Activated effector memory CD4-positive, alpha-beta T cell treated with anti-CD3 and anti-CD28 coated beads, Interleukin-2, amount 50 U/mL, for 16 hours (primary cell): ENCODE data around the gene APRT.
"Not testable (repeated sequence)": the region's sequence is repeated elsewhere in the genome, so short reads cannot be mapped to it uniquely, and the experiment has no call there.

Experiments
- DNase-seq: peaks from one replicate; pipeline ENCODE4 v3.0.0-alpha.2; 2020

APRT gene

DNA sequence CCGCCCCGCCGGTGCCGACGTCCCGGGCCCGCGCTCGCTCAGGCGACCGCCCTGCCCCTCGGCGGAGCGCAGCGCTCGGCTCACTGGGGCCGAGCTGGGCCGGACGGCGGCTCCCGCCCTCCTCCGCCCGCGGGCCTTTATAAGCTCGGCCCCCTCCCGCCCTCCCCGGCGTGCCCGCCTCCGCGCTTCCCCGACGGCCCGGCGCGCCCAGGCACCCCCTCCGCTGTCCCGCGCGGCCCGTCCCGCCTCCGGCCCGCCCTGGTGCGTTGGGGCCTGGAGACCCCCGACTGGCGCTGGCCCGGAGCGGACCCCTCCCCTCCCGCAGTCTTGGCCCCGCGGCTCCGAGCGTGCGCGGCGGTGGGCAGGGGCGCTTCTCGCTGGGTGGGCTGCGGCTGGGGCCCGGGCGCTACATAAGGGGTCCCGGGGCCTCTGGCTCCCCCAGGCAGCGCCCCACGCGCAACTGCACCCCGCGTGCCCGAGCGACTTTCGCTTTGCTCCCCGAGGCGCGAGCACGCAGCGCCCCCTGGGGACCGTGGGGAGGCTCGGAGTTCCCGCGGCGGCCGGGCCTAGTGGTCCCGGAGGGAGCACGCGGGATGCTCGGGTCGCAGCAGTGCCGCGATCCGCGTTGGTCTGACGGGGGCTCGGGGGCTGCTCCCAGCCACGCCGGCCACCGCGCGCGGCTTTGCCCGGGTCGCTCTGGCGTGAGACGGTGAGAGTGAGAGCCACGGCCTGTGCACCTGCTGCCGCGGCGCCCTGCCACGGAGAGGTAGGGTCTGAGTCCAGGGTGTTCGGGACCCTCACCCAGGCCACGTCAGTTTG is 26.4 kb downstream of the APRT start, which contains the start of gene PIEZO1:
PIEZO1 (minus strand) TSS at position 115 of the 819 bp plus-strand sequence. CDS start 256 bp downstream, outside the sequence.
- DNase-seq, result peak; percentile 94

- DNase-seq, result no peak
Measured at GRCh38 chr16:88784856-88785105, 26.9 kb downstream of the APRT start.

DNA sequence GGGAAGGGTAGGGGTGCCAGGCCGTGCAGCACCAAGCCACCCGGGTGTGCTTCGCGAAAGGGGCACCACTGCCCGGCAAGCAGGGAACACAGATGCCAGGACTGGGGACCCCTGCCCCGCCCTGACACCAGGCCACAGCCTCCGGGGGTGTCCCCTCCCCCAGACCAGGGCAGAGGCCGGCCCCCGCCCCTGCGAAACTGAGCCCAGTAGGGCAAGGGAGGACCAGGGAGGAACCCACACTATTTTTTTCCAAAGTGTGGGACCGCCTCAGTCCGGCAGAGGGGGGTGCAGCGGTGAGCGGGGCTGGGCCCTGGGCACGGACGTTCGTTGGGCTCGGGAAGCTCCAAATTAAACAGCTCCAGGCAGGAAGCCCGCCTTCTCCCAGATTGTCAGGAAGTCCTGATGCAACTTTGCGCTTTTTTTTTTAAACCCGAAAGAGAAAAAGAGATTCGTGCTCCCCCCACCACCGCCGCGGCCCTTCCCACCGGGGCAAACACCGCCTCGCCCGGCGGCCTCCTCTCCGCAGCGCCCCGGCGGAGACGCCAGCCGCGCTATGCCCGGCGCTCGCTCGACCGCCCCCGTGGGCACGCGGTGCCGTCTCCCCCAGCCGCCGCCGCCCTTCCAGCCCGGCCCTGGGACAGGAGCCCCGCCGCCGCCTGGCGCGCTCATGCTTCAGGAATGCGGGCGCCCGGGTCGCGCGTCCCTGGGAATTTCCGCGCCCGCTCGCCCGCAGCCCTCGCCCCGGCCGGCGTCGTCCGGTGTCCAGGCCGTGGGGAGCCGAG is 27.5 kb downstream of the APRT start:
- DNase-seq, result peak; percentile 83

DNA sequence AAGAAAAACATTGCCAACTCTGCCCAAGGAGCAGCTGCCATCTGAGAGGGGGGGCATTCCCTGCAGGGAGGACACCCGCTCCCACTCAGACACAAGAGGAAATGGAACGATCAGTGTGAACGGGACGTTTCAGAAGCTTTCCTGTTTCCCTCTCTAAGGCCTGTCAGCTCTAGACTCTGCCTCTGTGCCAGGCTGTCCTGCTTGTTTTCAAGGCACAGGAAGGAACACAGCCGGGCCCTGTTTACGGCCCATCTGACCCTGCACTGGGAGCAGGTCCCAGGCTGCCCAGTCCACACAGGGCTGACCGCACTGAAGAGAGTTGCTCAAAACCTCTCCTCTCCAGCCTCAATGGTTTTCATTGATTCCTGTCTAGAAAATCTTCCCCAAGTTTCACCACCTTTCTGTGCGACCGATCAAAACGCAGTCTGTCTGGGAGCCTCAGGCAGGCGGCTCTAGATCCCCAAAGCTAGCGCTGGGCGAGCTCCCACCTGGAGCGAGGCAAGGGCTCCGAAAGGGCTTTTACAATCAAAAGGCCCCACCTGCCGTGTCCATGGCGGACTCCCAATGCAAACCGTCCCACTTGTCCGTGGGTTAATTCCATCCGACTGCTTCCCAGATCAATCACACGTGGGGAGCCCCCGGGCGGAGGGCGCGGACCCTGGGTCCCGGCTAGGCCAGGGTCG is 28.2 kb downstream of the APRT start:
- peak; percentile 74 for DNase-seq

DNA sequence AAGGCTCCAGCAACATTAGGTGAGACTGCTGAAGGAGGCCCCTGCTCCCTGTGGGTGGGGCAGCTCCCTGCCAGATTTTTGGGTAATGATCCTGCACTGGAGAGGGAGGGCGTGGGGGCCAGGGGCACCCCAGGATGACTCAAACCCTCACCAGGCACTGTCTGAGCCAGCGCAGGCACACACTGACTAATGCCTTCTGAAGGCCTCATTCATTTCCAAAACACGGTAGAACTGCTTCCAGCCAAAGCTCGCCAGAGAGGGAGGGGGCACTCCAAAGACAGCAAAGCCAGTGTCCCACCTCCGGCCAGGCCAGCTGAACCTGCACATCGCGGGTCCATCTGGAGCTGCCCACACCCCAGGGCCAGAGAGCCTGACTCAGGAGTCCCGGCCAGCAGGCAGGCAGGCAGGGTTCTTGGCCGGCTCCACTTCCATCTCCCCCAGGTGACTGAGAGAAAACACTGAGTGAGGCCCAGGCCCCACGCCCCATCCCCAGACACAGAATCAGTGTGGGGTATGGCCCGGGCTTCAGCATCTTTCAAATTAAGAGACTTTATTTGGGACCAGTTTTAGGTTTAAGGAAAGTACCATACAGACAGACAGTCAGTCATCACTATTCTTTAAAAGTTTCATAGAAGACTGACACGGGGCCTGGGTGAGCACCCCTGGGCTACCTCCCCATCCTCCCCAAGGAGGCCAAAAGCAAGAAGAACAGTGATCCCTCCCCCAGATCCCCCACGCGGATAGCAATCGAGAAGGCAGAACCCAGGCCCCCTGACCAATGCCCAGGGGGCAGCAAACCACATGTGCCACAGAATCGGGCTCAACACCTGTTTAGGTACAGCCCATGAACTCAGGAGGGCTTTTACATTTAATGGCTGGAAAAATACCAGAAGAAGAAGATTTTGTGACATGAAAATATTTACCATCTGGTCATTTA is 29.0 kb downstream of the APRT start:
- peak; percentile 93 for DNase-seq

- DNase-seq, result peak; percentile 91
Measured at GRCh38 chr16:88781140-88782077, 30.3 kb downstream of the APRT start.

- DNase-seq, result no peak
Measured at GRCh38 chr16:88780142-88781062, 31.3 kb downstream of the APRT start.

- no peak for DNase-seq
Measured at GRCh38 chr16:88779406-88780141, 32.2 kb downstream of the APRT start.

- DNase-seq, result no peak
Measured at GRCh38 chr16:88778541-88779065, 33.1 kb downstream of the APRT start.

DNA sequence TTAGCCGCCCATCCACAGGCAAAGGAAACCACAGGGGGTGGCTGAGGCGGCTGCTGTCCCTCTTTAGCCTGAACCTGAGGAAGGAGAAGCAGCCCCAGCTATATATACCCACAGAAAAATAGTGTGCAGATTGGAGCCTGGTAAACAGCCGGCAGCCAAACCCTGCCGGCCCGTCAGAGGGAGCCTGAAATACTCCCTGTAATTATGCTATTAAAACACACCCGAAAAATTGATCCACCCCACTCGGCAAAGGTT is 33.5 kb downstream of the APRT start:
- DNase-seq, result no peak

DNA sequence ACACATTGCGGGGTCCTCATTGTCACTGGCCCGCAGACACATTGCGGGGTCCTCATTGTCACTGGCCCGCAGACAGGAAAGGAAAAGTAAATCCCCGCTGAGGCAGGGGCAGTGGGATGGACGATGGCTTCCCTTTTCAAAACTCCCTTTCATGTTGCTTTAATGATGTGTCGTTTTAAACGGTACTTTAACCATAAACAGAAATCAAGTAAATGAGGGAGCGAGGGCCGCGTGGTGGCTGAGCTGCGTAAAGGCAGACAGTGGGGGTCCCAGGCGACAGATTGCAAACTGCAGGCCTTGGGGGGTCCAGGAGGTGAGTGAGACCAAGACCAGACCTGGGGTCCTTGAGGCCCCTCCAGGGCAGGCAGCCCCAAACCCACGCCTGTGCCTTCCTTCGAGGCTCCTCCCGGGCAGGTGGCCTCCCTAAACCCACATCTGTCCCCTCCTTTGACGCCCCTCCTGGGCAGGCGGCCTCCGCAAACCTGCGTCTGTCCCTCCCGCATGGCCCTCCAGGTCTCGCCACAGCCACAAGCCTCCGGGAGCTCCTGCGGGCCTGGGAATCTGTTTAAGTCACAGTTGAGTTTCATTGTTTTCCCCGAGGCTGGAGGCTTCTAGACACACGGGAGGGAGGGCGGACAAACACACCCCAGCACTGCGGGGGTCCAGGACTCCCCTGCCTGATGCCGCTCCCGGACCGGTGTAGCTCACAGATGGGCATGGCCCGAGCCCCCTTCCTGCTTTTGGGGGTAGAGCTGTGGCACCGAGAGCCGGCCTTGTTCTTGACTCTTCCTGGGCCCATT is 34.1 kb downstream of the APRT start:
- DNase-seq, result no peak

DNA sequence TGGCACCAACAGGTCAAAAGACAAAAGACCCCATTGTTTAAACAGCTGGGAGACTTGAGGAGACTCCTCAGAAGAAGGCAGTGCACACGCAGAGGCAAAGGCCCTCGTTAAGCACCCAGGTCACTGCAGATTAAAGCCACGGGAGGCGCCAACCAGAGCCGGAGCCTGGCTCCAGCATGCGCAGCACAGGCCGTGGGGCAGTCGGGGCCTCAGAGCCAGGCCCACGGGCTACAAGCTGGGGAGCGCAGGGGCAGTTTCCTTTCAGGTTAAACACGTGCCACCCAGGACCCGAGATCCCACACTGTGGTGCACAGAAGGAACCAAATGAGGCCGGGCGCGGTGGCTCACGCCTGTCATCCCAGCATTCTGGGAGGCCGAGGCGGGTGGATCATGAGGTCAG is 35.9 kb downstream of the APRT start:
- no peak for DNase-seq

- DNase-seq, result no peak
Measured at GRCh38 chr16:88774544-88775393, 37.0 kb downstream of the APRT start.

- DNase-seq, result no peak
Measured at GRCh38 chr16:88773812-88774291, 37.9 kb downstream of the APRT start.

DNA sequence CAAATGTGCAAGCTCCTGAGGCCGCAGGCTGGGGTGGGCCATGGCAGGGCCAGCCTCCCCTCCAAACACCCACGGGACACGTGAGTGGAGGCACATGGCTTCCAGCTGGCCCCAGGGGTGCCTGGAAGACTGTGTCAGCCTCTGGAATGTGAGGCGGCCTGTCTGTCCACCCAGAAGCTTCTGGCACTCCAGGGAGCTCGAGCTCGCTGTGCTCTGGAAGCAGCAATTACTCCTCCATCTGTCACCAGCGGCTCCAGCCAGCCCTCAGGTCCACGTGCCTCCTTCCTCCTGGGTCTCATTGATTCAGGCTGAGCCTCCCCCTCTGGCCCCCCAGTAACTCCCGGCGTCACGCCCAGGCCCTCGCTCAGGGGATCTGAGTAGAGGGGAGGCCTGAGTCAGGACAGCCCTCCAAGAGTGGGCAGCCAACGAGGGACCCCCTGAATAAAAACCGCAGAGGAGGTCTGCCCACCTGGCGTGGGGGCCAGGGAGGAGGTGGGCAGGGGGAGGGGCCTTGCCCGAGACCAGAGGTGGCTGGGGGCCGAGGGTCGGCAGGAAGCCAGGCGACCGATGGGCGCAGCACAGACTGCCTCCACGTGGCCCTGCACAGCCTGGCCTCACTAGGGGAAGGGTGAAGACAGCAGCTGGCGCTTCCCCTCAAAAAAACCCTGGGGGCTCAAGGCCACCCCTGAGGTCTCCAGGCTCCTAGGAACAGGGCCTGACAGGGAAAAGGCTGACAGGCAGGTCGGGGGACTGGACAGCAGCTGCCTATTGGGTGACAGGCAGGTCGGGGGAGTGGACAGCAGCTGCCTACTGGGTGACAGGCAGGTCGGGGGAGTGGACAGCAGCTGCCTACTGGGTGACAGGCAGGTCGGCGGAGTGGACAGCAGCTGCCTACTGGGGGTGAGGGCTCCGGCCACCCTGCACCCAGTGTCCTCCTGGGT is 38.6 kb downstream of the APRT start:
- DNase-seq, result no peak

- DNase-seq, result not testable (repeated sequence)
Measured at GRCh38 chr16:88771781-88772180, 39.9 kb downstream of the APRT start.
